ENCODE measurements around the gene ITGA2B. TPM values are rescaled to one million over a fixed set of nuclear protein-coding genes. Genes with fewer than 3 reads are reported as not detected.

The ITGA2B gene
- total RNA-seq, 1 experiment from 2014 or later = not detected

- H3K27me3 ChIP-seq = peaks cover 22% of the 10 kb centered on the region
- no peak for DNase-seq
- H3K4me3 ChIP-seq = no peak overlapping the region
These were observed 27.9 kb downstream of the ITGA2B start for GRCh38 chr17:44361292-44362260.

GRCh38 chr17:44360826-44361225, 28.6 kb downstream of the ITGA2B start:
- no peaks in the 10 kb centered on the region for H3K36me3 ChIP-seq
- H3K27me3 ChIP-seq = peaks cover 15% of the 10 kb centered on the region
- H3K9me3 ChIP-seq = no peaks in the 10 kb centered on the region
- DNase-seq = no peak
- H3K4me3 ChIP-seq = no peak overlapping the region

More at GRCh38 chr17:44361292-44362260, 27.9 kb downstream of the ITGA2B start:
- Histone ChIP-seq H3K36me3 (no peaks in the 10 kb centered on the region), H3K9me3 (no peaks in the 10 kb centered on the region)

GRCh38 chr17:44360144-44360533, 29.3 kb downstream of the ITGA2B start:
- Histone ChIP-seq H3K27me3 (peaks cover 8% of the 10 kb centered on the region), H3K36me3 (no peaks in the 10 kb centered on the region), H3K9me3 (no peaks in the 10 kb centered on the region), H3K4me3 (no peak overlapping the region)
- DNase-seq = no peak

GRCh38 chr17:44359458-44360143, 29.8 kb downstream of the ITGA2B start:
- Histone ChIP-seq H3K4me3 (no peak overlapping the region), H3K9me3 (no peaks in the 10 kb centered on the region), H3K27me3 (peaks cover 5% of the 10 kb centered on the region), H3K36me3 (no peaks in the 10 kb centered on the region)
- DNase-seq = no peak

- no peaks in the 10 kb centered on the region for H3K9me3 ChIP-seq
- DNase-seq = no peak
- no peak overlapping the region for H3K4me3 ChIP-seq
- H3K27me3 ChIP-seq = no peaks in the 10 kb centered on the region
- no peaks in the 10 kb centered on the region for H3K36me3 ChIP-seq
These were observed 30.4 kb downstream of the ITGA2B start for GRCh38 chr17:44359006-44359405.

GRCh38 chr17:44358066-44358465, 31.4 kb downstream of the ITGA2B start:
- Histone ChIP-seq H3K36me3 (no peaks in the 10 kb centered on the region), H3K4me3 (no peak overlapping the region), H3K9me3 (no peaks in the 10 kb centered on the region), H3K27me3 (no peaks in the 10 kb centered on the region)
- DNase-seq = no peak

- no peaks in the 10 kb centered on the region for H3K27me3 ChIP-seq
- H3K4me3 ChIP-seq = no peak overlapping the region
- H3K36me3 ChIP-seq = no peaks in the 10 kb centered on the region; the same call in 1 of the 2 replicates
- H3K9me3 ChIP-seq = no peaks in the 10 kb centered on the region
- no peak for DNase-seq
These were observed 33.2 kb downstream of the ITGA2B start for GRCh38 chr17:44356241-44356640.

- Histone ChIP-seq H3K4me3 (no peak overlapping the region), H3K27me3 (no peaks in the 10 kb centered on the region), H3K36me3 (peaks cover 4% of the 10 kb centered on the region), H3K9me3 (no peaks in the 10 kb centered on the region)
- no peak for DNase-seq
These were observed 33.8 kb downstream of the ITGA2B start for GRCh38 chr17:44355642-44356099.

GRCh38 chr17:44354582-44355561, 34.6 kb downstream of the ITGA2B start:
- H3K36me3 ChIP-seq = peaks cover 6% of the 10 kb centered on the region
- no peak overlapping the region for H3K4me3 ChIP-seq
- DNase-seq = no peak
- H3K9me3 ChIP-seq = no peaks in the 10 kb centered on the region
- no peaks in the 10 kb centered on the region for H3K27me3 ChIP-seq

GRCh38 chr17:44353672-44354331, 35.6 kb downstream of the ITGA2B start:
- Histone ChIP-seq H3K4me3 (peak overlapping the region; percentile 29; the same call in 1 of the 2 replicates), H3K9me3 (no peaks in the 10 kb centered on the region), H3K36me3 (peaks cover 6% of the 10 kb centered on the region), H3K27me3 (no peaks in the 10 kb centered on the region)
- DNase-seq = peak; percentile 36

GRCh38 chr17:44352828-44353671, 36.4 kb downstream of the ITGA2B start:
- no peaks in the 10 kb centered on the region for H3K27me3 ChIP-seq
- no peak for DNase-seq
- H3K4me3 ChIP-seq = no peak overlapping the region
- H3K9me3 ChIP-seq = no peaks in the 10 kb centered on the region
- peaks cover 6% of the 10 kb centered on the region for H3K36me3 ChIP-seq

GRCh38 chr17:44351961-44352827, 37.3 kb downstream of the ITGA2B start:
- no peaks in the 10 kb centered on the region for H3K27me3 ChIP-seq
- no peaks in the 10 kb centered on the region for H3K9me3 ChIP-seq
- H3K36me3 ChIP-seq = peaks cover 6% of the 10 kb centered on the region
- DNase-seq = no peak
- no peak overlapping the region for H3K4me3 ChIP-seq

- no peak for DNase-seq
- Histone ChIP-seq H3K27me3 (no peaks in the 10 kb centered on the region), H3K4me3 (no peak overlapping the region), H3K36me3 (peaks cover 6% of the 10 kb centered on the region), H3K9me3 (no peaks in the 10 kb centered on the region)
These were observed 38.0 kb downstream of the ITGA2B start for GRCh38 chr17:44351464-44351863.

GRCh38 chr17:44350733-44351226, 38.7 kb downstream of the ITGA2B start:
- Histone ChIP-seq H3K9me3 (no peaks in the 10 kb centered on the region), H3K27me3 (no peaks in the 10 kb centered on the region), H3K36me3 (peaks cover 6% of the 10 kb centered on the region), H3K4me3 (no peak overlapping the region)
- DNase-seq = peak; percentile 58

Data from MG63 (cell line).